H4 (cell line): ENCODE results near the gene ICAM3. TPM values are rescaled to one million over a fixed set of nuclear protein-coding genes. Genes with fewer than 3 reads are reported as not detected.
A peak's percentile ranks its signal among the peaks of the same experiment; 100 is the strongest.

Source experiments
- DNase-seq: peaks from one replicate; pipeline ENCODE4 v3.0.0-alpha.2; 2015; ENCODE audit warnings: low spot score
- total RNA-seq: library from RNA; depleted of rRNA; stranded (reverse); fragments of >200 nt; shearing (Covaris generic); gene quantifications from 2 replicates; pipeline ENCODE4 v1.2.3, GENCODE V29; 2014

The ICAM3 gene
- total RNA-seq, 1 experiment from 2014 or later = 7.3 TPM

GRCh38 chr19:10318807-10319682, 20.4 kb downstream of the ICAM3 start:
- no peak for DNase-seq

DNA sequence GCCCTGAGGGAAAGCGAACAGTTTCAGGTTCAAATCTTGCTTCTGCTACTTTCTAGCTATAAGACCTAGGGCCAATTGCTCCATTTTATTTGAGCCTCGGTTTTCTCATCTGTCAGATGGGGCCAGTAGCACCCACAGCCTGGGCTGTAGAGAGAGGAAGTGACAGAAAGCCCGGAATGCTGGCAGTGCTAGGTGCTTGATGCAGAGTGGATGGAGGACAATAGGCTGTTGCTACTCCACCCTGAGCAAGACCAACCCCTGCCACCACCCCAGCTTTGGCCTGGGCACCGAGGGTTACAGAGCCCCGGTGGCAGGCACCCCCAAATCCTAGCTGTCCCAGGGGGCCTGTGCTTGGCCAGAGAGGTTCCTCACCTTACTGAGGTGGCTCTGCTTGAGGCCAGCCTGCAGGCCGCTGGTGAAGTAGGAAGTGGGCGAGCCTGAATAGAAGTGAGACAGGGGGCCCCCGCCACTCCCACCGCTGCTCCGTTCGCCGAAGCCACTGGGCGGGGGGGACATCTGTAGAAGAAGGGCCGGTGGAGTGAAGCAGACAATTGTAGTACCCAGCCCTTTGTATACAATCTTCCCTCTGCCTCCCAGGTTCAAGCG, 21.5 kb downstream of the ICAM3 start:
- DNase-seq = no peak

- DNase-seq = no peak
Measured at GRCh38 chr19:10317045-10317856, 22.2 kb downstream of the ICAM3 start.

GRCh38 chr19:10316229-10317044, 23.0 kb downstream of the ICAM3 start:
- no peak for DNase-seq

DNA sequence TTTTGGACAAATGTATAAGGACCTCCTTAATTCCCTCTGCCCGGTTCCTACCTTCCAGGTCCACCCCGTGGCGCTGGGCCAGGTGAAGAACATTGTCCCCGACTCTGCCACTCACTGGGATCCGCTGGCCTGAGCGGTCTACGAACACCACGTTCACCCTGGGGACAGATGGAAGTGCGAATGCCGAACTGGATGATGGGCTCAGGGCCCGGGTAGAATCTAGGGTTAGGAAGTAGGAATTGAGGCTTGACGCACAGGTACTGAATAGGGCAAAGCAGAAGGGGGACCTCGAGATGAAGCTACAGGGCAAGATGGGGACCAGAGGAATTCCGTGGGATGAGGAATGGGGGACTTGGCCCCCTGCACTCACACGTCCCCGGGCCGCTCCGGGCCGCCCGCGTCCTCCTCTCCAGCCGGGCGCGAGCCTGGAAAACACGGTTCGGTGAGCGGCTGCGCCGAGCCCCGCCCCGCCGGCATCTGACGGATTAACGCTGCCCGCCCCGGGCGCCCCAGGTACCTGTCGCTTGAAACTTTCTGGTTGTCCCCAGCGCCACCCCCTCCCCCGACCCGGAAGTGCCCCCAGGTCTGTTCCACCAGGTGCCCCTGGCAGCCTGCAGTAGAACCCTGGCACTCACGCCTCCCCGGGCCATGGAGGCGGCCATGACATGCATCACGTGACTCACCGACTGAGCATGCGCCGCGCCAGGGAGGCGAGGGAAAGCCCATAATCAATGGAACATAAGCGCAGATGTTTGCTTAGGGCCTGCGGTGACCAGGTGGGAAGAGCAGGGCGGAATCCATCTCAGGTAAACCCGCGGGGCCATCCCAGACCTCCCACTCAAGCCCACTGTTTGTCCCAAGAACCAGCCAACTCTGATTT, 23.8 kb downstream of the ICAM3 start, which contains the start of gene FDX2:
TSS of gene FDX2 (minus strand) at position 681 of the 880 bp plus-strand sequence. CDS start at position 662, 19 bp downstream.
- DNase-seq = peak; percentile 76

GRCh38 chr19:10309423-10309822, 30.0 kb downstream of the ICAM3 start, which contains the start of gene ZGLP1:
TSS of gene ZGLP1 (minus strand) at chr19:10309815.
- no peak for DNase-seq

- no peak for DNase-seq
Measured at GRCh38 chr19:10306327-10306726, 33.1 kb downstream of the ICAM3 start.

DNA sequence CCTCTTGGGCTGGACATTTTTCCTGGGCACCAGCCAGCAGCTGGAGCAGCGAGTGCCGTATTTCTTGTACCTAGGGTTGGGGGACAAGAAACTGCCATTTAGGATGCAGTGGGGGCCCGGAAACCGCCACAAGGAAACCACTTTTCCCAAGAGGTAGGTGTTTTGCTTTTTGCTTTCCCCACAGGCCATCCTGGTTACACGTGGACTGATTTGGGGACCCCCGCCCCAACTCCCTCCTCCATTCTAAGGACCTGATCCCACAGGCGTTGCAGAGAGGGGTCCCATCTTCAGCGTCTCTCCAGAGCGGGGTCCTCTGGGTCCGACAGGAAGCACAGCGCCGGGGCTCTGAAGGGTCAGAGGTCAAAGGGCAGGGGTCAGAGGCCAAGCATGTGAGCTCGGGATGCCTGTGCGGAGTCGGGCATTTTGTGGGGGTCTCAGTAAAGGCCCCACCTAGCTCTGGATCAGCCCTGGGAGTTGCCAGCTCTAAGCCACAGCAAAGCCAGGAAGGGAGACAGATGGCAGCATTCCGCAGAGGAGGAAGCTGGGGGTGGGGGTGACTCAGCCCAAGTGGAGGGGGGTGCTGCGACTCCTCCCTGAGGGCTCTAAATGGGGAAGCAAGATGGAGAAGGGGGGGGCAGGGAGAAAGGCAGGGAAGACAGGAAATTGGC, 34.2 kb downstream of the ICAM3 start:
- no peak for DNase-seq

- DNase-seq = no peak
Measured at GRCh38 chr19:10299545-10300458, 39.6 kb downstream of the ICAM3 start.

DNA sequence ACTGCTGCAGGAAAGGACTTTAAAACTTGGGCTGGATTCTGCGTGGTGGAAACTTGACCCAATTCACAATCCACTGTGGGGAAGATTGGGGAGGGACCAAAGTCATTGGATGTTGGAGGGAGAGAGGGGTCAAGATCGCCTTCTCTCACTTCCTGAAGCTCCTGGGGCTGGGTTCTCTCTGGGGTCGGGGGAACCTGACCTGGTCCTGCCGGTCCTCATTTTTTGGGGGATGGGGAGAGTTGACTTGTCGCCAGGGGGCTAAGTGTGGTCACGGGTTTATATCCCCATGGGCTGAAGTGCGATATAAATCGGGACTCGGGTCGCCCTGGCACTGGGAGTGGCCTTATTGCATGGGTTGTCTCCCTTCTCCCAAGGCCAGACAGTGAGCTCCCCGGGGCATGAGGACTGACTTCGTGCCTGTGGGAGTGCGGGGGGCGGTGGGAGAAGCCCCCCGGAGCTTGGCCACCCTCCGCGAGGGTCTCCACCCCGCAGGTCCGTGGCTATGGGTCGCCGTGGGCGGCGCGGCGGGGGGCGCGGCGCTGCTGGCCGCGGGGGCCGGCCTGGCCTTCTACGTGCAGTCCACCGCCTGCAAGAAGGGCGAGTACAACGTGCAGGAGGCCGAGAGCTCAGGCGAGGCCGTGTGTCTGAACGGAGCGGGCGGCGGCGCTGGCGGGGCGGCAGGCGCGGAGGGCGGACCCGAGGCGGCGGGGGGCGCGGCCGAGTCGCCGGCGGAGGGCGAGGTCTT, 43.4 kb downstream of the ICAM3 start:
- no peak for DNase-seq

DNA sequence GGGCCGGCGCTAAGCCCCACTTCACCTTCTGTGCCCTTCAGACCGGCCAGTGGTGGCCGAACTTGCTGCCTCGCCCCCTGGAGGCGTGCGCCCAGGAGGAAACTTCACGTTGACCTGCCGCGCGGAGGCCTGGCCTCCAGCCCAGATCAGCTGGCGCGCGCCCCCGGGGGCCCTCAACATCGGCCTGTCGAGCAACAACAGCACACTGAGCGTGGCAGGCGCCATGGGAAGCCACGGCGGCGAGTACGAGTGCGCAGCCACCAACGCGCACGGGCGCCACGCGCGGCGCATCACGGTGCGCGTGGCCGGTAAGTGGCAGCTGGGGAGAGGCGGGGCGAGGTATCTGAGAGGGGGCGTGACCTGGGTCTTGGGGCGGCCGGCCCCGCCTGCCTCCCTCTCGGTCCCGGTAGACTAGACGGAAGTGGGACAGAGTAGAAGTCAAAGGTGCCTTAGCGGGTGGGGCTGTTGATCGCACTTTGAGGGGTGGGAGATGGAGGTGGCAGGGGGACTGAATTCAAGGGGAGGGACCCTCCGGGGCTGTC, 44.0 kb downstream of the ICAM3 start:
- DNase-seq = no peak

DNA sequence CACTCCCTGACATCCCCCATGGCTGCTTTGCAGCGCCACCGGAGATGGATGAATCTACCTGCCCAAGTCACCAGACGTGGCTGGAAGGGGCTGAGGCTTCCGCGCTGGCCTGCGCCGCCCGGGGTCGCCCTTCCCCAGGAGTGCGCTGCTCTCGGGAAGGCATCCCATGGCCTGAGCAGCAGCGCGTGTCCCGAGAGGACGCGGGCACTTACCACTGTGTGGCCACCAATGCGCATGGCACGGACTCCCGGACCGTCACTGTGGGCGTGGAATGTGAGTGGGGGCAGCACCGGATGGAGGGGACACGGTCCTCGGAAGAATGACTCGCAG, 45.1 kb downstream of the ICAM3 start:
- DNase-seq = no peak

DNA sequence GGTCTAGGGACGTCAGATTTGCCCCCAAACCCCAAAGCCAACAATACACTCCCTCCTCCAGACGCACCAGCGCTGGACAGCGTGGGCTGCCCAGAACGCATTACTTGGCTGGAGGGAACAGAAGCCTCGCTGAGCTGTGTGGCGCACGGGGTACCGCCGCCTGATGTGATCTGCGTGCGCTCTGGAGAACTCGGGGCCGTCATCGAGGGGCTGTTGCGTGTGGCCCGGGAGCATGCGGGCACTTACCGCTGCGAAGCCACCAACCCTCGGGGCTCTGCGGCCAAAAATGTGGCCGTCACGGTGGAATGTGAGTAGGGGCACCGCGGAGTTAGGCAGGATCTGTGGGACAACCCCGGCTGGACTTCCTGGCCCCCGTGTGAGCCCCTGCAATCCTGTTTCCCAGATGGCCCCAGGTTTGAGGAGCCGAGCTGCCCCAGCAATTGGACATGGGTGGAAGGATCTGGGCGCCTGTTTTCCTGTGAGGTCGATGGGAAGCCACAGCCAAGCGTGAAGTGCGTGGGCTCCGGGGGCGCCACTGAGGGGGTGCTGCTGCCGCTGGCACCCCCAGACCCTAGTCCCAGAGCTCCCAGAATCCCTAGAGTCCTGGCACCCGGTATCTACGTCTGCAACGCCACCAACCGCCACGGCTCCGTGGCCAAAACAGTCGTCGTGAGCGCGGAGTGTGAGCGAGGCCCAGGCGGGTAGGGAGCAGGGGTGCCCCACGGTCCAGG, 45.6 kb downstream of the ICAM3 start:
- DNase-seq = no peak

GRCh38 chr19:10292789-10293636, 46.4 kb downstream of the ICAM3 start:
- DNase-seq = no peak

GRCh38 chr19:10292206-10292788, 47.1 kb downstream of the ICAM3 start:
- no peak for DNase-seq
